WI38 (cell line): ENCODE data around the gene MTFR1L.

Experiments used
- H3K4me3 ChIP-seq: 2 replicates; pipeline ENCODE4 v1.5.1; 2011; ENCODE audit warnings: low read depth, mild to moderate bottlenecking, control low read depth, low read length
- CTCF ChIP-seq: IDR thresholded peaks from 2 replicates; pipeline ENCODE4 v1.5.1; 2012; ENCODE audit warnings: low read depth, mild to moderate bottlenecking, control low read depth, low read length

MTFR1L gene

GRCh38 chr1:25821112-25821476, 1.3 kb downstream of the MTFR1L start:
- H3K4me3 ChIP-seq: peak overlapping the region; percentile 77
- no peak for TF ChIP-seq CTCF

- peak overlapping the region; percentile 77 for H3K4me3 ChIP-seq
- TF ChIP-seq CTCF: no peak
These were observed 1.9 kb downstream of the MTFR1L start for GRCh38 chr1:25821630-25822091.

- TF ChIP-seq CTCF: no peak
These were observed 5.9 kb downstream of the MTFR1L start for GRCh38 chr1:25825605-25826004.

GRCh38 chr1:25826571-25826970, 6.8 kb downstream of the MTFR1L start:
- no peak overlapping the region for H3K4me3 ChIP-seq
- TF ChIP-seq CTCF: no peak

More at GRCh38 chr1:25825605-25826004, 5.9 kb downstream of the MTFR1L start:
- H3K4me3 ChIP-seq: no peak overlapping the region

- TF ChIP-seq CTCF: no peak
- no peak overlapping the region for H3K4me3 ChIP-seq
These were observed 8.7 kb downstream of the MTFR1L start for GRCh38 chr1:25828491-25828890.

- TF ChIP-seq CTCF: no peak
- H3K4me3 ChIP-seq: no peak overlapping the region
These were observed 9.3 kb downstream of the MTFR1L start for GRCh38 chr1:25829046-25829445.

- no peak overlapping the region for H3K4me3 ChIP-seq
- TF ChIP-seq CTCF: no peak
These were observed 11.9 kb downstream of the MTFR1L start for GRCh38 chr1:25831569-25832196.
